NCI-H510A (cell line): ENCODE results near the gene TGM1.
"Not testable (repeated sequence)": the region's sequence is repeated elsewhere in the genome, so short reads cannot be mapped to it uniquely, and the experiment has no call there.

ENCODE experiments used
- DNase-seq: peaks from one replicate; lab custom pipeline; 2025; lab: John Stamatoyannopoulos, UW

TGM1 gene

DNA sequence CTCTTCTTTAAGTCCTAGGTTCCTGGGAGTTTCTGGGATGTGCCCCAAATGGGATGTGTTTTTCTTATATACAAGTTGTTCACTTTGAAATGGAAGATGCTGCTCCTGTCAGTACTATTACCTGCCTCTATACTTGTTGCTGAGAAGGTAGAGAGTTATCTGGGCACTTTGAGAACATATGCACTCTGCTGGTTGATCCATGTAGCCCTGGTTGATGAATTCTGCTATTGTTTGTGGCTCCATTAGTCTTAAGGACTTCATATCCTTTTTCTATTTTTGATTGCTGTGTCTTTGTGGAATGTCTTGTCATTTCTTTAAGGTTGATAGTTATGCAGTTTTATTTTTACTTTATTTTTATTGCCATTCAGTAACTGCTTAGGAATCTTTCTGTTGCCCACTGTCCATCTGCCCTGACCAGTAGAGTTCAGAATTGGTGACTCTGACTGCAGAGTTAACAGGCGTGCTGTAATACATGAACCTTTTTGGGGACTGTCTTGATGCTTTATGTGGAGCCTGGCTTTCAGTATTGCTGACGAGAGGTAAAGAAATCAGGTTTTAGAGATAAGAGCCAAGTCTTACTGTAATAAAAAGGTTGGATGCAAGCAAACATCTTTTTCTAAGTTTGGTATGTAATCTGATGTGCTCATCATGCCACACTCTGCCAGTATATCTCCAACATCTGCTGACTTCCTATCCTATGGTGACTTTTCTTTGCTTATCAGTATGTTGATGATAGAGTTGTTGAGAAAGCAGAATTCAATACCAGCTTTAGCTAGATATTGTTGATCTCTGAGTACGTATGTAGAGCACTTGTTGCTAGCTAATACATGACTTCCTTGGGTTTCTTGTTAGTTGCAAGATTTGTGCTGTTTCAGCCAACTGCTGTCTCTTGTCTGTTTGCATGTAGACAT lies 28.6 kb downstream of the TGM1 start:
- no peak for DNase-seq

DNA sequence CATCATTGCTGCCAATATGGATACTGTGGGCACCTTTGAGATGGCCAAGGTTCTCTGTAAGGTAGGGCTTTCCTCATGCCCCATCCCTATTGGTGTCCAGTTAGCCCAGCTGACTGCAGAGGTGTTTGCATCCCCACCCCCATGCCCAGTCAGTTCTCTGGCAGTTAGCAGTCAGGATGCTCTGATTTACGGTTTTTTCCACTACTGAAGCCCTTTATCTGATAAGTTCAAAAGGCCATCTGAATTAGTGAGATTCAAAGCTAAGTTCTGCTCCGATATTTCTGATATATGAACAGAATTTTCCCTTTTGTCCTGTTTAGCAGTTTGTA lies 29.5 kb downstream of the TGM1 start:
- no peak for DNase-seq

DNA sequence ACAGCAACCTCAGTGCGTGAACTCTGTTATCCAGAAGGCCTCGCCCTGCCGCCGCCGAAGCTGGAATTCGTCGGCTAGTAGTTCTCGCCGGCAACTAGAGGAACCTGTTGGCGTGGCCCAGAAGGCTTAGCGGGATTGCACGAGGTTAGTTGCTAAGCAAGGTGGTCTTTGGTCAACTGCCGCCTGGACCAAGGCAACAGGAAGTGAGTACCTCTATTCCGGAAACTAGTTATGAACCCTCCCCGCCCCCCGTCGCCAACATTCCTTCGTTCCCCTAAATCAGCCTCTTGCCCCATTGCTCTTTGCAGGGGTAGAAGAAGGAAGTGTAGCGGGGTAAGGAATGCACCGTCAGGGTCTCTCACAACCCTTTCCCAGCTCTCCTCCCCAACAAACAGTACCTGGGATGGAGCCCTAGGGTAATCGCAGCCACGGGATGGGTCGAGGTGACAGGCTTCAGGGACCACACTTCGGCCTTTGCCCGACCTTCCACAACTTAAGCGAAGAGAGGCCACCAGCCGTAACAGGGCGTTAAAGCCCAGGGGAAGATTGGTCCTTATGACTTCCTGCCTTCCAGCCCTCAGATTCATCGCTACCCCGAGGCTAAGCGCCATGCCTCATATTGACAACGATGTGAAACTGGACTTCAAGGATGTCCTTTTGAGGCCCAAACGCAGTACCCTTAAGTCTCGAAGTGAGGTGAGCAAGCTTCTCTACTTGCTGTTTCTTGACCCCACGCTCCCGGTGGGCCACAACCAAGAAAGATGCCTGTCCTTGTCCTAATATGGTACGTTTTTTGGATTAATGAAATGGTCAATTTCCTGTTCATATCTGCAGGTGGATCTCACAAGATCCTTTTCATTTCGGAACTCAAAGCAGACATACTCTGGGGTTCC lies 30.1 kb downstream of the TGM1 start, which contains the start of gene GMPR2:
Gene GMPR2, plus strand, starts transcription at position 285 of the 893 bp plus-strand sequence. Its CDS starts 325 bp downstream, at position 610.
- DNase-seq: peak; percentile 47

DNA sequence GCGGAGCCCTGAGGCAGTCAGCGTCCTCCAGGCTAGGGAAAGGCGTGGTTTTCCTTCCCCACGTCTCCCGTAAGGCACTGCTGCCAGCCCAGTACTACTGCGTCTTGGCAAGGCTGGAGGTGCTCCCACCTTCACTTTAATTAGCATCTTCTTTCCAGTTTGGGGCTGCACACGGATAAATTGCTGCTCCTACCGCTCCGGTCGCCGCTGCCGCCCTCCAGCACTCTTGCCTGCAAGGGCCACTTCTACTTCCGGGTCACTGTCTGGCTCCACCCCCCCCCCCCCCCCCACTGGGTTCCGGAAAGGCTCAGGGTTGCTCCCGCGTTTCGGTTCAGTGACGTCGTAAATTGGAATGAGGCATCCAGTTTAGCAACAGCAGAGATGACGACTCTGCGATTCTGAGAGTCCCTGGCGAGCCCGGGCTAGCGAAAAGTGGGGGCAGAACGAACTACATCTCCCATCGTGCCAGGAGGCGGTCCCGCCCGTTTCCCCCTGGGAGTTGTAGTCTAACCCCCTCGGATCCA lies 30.8 kb downstream of the TGM1 start, which contains the start of gene NEDD8:
Gene NEDD8, minus strand, starts transcription at position 247 of the 524 bp plus-strand sequence. Its CDS starts 100 bp downstream, at position 147.
- peak; percentile 87 for DNase-seq

DNA sequence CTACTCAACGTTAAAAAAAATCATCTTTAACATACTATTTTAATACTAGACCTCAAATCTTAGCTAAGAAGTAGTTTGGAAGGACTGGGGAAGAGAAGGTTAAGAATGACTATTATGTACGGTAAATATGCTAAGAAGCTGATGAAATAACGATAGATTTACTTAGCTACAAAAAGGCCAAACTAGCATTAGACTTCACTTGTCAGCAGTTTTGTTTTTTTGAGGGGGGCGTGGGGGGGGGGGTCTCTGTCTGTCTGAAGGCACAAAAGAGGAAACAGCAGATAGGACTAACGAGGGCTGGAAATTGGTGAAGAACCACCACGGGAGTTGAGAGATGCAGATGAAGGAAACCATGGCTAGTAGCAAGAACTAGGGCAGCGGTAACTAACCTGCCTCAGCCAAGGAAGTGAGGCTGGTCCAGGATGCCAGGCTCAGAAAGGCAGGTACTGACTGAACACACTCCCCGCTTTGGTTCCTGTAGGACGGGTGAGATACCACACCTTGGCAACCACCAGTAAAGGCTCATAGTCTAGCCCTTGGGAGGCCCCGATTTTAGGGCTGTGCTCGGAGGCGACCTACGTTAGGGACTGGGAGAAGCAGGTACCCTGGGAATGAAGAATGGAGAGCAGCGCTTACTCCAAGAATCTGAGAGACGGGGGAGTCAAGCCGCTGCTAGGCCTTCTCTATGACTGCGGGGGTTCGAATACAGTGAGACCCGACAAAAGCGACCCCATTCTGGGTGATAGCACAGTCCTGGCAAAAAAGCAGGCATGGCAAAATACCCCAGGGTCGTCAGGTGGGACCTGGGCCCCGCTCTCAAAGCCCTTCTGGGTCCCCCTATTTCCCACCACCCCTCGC lies 31.5 kb downstream of the TGM1 start:
- DNase-seq: no peak

DNA sequence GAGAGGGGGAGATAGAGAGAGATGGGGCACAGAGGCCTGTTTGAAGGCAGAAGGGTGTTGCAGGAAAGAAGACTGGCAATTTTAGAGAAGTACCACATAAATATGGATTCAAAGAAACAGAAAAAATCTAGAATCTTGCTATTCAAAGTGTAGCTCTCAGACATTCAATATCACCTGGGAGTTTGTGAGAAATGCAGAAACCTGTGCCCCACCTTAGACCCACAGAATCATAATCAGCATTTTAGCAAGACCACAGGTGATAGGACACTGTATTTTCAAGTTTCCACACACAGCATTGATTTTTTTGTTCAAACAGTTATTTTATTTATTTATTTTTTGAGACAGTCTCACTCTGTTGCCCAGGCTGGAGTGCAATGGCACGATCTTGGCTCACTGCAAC lies 34.1 kb downstream of the TGM1 start:
- no peak for DNase-seq

DNA sequence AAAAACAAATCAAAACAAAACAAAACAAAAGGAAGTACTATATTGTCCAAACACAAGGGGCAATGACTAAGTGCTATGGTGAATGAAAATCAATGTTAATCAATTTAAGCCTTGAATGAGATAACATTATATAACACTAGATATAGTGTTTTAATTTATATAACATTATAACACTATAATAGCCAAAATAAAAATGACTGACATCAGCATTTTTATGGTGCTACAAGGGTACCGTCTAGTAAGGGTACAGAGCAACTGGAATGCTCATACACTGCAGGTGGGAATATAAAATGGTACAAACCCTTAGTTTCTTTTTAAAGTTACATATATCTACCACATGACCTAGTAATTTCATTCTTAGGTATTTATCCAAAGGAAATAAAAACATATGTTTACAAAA lies 36.5 kb downstream of the TGM1 start:
- DNase-seq: no peak

DNA sequence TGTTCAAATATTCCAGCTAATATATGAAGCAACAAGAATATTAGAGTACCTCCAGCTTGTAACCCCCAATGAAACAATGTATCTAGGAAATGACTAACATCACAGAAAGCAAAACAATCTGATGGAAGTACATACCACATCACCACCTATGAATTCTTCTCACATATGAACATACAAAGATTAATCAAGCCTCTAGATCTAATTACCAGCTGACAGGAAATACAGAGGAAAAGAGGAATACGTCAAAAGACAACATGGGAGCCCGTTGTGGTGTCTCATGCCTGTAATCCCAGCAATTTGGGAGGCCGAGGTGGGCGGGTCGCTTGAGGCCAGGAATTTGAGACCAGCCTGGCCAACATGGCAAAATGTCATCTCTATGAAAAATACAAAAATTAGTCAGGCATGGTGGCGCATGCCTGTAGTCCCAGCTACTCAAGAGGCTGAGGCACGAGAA lies 38.3 kb downstream of the TGM1 start:
- DNase-seq: no peak

DNA sequence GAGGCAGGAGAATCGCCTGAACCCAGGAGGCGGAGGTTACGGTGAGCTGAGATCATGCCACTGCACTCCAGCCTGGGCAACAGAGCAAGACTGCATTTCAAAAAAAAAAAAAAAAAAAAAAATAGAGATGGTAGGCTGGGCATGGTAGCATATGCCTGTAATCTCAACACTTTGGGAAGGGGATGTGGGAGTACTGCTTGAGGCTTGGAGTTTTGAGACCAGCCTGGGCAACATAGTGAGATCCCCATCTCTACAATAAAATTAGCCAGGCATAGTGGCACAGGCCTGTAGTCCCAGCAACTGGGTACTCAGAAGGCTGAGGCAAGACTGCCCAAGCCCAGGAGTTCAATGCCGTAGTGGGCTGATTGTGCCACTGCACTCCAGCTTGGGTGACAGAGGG lies 40.0 kb downstream of the TGM1 start:
- DNase-seq: not testable (repeated sequence)

DNA sequence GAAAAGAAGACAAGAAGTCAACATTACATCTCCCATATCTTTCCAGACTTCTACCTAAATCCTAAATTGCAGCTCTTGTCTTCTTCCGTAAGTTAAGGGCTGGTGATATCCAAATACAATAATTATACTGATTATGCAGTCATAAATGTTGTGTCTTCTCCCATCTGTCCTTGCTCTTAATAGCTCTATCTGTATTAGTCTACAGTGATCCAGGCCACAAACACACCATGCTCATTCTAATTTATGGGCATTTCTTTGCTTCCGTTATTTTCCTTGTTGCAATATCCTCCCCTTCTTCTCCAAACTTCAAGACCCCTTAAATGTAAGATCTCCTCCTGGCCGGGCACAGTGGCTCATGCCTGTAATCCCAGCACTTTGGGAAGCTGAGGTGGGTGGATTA lies 43.5 kb downstream of the TGM1 start:
- no peak for DNase-seq

DNA sequence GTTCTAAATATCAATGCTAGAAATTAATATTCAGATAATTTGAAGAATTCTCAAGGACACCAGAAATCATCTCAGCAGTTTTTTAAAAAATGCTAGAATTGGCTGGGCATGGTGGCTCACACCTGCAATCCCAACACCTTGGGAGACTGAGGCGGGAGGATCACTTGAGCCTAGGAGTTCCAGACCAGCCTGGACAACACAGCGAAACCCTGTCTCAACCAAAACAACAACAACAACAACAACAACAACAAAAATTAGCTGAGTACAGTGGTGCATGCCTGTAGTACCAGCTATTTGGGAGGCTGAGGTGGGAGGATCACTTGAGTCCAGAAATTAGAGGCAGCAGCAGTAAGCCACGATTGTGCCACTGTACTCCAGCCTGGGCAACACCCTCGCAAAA lies 43.9 kb downstream of the TGM1 start:
- DNase-seq: no peak

DNA sequence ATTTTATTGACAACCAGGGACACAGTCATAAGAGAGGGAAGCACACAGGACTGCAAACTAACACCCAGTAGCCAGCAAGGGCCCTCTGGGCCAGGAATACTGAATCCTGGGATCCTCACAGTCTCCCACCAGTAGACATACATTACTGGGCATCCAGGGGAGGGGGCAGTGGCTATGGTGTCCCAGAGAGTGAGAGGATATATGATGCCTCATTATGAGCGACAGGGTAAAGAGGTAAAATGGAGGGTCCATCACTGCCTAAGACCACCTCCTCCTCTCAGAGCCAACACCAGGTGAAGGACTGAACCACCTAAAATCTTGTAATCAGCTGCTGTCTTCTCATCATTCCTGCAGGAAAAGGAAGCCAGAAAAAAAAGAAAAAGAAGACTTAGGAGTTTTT lies 46.1 kb downstream of the TGM1 start:
- not testable (repeated sequence) for DNase-seq

DNA sequence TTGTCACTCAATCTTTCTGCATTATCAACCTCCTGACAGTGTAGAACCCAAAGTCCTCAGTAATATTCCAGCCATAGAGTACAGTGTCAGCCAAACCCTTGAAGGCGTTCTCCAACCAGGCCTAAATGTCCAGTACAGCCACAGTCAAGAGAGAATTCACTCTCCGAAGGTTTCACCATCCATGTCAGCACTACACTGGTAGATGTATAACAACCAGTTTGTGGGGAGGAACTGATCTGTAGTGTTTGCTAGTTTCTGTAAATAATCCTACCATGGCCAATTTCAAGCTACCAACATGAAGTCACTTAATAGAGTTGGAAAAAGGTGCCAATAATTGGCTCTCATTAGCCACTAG lies 46.7 kb downstream of the TGM1 start:
- DNase-seq: no peak

DNA sequence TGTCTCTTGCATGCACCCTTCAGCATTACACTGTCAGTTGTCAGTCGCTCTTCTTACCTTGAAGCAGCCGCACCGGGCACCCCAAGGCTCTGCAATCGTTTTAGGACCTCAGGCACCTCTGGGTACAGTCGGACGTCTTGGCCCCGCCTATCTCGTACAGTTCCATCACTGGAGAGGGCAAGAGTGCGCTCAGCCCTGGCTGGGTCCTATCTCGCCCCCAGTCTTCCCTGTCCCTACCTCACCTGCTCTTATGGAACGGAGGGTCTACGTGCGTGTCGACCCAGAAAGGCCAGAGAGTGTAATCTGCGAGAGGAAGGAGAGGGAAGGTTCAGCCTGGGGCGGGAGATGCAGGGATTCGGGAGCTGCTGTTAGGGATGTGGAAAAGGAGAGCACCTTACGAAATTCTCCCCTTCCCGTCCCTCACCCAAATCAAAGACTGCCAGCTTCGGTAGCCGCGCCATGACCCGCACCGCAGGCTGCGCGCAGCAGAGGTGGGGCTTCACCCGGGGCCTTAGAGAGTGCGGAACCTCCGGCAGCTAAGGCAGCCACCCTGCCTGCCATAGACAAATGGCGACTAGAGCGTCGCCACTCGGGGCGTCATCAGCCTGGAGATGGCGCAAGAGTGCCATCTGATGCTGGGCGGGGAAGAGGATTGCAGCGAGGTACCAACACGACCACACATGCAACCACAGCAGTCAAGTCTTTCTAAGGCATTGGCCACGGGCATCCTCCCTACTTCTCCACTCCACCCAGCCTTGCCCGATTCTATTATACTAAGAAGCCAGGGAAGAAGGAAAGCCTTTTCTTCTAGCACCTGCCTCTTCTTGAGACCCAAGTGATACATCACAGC lies 47.3 kb downstream of the TGM1 start, which contains the start of gene MDP1:
Gene MDP1, minus strand, starts transcription at position 572 of the 850 bp plus-strand sequence. Its CDS starts 111 bp downstream, at position 461.
- peak; percentile 74 for DNase-seq

DNA sequence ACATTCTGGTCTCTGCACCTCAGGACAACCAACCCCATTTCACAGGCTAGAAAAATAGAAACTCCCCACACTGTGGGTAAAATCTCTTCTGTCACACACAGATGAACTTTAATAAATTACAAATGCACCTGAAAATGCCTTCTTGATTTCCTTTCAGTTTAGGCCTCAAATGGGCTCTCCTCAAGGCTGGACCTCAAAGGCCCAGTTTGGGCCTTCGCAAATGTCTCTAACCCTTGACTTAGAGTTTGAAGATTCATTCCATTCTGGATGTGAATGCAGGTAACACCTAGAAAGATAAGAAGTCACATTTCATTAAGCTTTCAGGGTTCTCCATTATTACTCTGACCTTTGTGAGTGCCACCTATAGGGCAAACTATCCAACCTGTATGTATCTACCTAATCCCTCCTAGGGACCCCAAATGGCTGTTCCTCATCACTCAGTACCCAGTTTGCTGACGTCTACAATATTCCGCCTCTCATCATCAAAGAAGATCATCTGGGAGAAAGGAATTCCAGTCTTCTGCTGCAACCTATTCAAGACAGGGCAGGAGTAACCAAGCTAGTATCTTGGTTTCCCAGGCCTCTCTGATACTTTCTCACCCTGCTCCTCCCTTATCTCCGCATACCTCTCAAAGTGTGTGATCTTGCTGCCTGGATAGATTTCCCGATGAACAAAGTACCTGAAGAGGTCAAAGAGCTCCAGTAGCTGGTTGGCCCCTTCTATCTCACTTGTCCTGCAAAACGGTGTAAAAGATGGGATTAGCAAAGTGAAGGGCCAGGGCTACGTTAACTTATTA lies 48.9 kb downstream of the TGM1 start:
- no peak for DNase-seq

DNA sequence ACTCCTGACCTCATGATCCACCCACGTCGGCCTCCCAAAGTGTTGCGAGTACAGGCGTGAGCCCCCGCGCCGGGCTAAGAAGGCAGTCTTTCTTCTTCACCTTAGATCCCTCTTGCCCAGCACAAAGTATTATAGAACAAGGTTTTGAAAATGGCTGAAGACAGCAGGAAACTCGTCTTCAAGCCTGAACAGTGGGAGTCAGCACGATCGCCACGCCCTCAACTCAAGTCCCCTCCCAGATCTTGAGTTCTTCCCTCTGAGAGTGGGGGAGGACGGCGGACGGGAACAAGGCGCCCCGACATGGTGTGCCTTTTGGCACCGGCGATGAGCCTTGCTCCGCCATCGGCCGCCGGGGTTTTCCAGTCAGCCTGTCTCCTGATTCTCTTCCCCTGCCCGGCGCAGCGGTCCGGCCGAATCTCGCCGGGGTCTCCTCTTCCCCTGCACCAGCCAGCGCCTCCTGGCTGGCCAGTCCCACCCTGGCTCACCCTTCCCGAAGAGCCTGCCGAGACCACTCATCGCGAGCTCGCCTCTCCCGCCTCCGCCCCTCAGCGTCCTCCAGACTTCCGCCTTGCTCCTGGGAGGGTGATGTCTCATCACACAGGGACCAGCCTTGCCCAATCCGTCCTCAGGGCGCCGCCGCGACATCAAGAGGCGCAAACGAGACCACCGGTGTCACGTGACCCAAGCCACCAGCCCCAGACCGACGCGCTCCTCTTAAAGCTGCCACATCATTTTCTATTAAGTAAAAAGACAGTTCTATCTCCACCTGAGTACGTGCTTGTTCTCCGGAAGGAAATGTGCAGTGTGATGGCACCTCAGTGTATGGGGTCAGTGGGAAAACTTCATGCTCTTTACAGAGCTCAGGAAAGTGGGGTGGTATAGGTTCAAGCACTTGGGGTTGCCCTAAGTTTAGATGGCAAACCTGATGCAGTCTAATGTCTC lies 49.8 kb downstream of the TGM1 start, which contains the start of gene CHMP4A:
Gene CHMP4A, minus strand, starts transcription at position 565 of the 942 bp plus-strand sequence. Its CDS starts 49 bp downstream, at position 516.
- DNase-seq: peak; percentile 97

DNA sequence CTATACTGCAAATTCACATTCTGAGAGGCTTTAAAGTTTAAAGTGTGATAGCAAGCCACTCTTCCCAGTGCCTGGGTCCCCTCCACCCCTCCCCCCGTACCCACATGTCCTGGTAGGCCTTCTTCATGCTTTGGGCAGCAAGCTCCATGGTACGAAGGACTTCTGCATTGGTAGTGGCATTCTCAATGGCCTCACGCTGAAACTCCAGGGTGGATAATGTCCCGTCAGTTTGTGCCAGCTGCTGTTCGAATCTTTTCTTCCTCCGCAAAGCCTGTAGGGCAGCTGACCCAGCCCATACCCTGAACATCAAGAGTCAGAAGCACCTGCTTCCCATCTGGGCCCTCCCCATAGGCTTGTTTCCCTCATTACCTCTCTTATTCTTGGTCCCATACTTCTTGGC lies 51.7 kb downstream of the TGM1 start:
- no peak for DNase-seq

DNA sequence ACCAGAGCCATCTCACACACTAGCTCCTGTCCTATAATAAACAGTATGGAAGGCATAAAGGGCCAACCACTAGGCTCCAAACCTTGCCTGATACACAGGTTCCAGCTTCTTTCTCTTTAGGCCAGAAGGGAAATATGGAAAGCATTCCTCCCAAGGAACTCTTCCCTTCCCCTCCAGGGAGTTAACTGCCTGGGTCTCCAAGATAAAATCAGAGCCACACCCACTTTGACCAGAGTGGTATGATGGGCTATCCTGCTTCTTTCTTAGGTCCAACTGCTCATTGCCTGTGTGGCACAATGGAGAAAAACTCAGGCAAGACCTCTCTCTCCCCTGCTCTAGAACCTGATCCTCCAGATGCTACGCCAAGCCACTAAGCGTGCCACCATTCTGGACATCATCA lies 55.4 kb downstream of the TGM1 start:
- no peak for DNase-seq
